Measurements from ENCODE around the gene GALNT13. TPM values are rescaled to one million over a fixed set of nuclear protein-coding genes. Genes with fewer than 3 reads are reported as not detected.

Gene GALNT13
- total and polyA plus RNA-seq, 2 of the 13 experiments (the other 11 are each of a cell fraction or from before 2014, with no cell fraction given): 1.3 to 5.0 TPM

DNA sequence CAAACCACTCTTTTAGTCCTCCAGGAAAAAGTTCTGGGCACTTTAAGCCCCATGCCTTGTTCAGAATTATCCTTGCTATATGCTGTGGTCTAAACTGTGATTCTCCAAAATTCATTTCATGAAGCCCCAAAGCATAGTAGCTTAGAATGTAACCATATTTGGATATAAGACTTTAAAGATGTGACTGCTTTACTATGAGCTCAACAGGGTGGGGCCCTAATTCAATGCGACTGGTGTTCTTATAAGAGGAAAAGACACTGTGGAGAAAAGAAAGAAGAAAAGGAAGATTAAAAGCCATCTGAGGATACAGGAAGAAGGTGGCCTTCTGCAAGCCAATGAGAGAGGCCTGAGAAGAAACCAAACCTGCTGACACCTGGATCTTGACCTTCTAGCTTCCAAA is 174.8 kb downstream of the GALNT13 start:
- no peaks in the 10 kb centered on the region for H4K20me1 ChIP-seq (ENCODE audit: insufficient read depth, low read length)
- TF ChIP-seq, protein P1, sequence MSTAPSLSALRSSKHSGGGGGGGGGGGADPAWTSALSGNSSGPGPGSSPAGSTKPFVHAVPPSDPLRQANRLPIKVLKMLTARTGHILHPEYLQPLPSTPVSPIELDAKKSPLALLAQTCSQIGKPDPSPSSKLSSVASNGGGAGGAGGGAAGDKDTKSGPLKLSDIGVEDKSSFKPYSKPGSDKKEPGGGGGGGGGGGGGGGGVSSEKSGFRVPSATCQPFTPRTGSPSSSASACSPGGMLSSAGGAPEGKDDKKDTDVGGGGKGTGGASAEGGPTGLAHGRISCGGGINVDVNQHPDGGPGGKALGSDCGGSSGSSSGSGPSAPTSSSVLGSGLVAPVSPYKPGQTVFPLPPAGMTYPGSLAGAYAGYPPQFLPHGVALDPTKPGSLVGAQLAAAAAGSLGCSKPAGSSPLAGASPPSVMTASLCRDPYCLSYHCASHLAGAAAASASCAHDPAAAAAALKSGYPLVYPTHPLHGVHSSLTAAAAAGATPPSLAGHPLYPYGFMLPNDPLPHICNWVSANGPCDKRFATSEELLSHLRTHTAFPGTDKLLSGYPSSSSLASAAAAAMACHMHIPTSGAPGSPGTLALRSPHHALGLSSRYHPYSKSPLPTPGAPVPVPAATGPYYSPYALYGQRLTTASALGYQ (CRISPR knock-in tag; IDR thresholded peaks at IDR 0.05): no peak
- TF ChIP-seq, protein P2, sequence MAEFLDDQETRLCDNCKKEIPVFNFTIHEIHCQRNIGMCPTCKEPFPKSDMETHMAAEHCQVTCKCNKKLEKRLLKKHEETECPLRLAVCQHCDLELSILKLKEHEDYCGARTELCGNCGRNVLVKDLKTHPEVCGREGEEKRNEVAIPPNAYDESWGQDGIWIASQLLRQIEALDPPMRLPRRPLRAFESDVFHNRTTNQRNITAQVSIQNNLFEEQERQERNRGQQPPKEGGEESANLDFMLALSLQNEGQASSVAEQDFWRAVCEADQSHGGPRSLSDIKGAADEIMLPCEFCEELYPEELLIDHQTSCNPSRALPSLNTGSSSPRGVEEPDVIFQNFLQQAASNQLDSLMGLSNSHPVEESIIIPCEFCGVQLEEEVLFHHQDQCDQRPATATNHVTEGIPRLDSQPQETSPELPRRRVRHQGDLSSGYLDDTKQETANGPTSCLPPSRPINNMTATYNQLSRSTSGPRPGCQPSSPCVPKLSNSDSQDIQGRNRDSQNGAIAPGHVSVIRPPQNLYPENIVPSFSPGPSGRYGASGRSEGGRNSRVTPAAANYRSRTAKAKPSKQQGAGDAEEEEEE (CRISPR knock-in tag; IDR thresholded peaks at IDR 0.05; ENCODE audit: borderline replicate concordance): no peak
- TF ChIP-seq ZNF883 (CRISPR knock-in tag; IDR thresholded peaks at IDR 0.05; ENCODE audit: not compliant biosample characterization) (no peak), ZNF782 (CRISPR knock-in tag; IDR thresholded peaks at IDR 0.05; ENCODE audit: borderline replicate concordance) (no peak), ADNP (CRISPR knock-in tag; IDR thresholded peaks at IDR 0.05) (no peak), ZSCAN12 (CRISPR knock-in tag; IDR thresholded peaks at IDR 0.05) (no peak)
- TF ChIP-seq, protein P3, sequence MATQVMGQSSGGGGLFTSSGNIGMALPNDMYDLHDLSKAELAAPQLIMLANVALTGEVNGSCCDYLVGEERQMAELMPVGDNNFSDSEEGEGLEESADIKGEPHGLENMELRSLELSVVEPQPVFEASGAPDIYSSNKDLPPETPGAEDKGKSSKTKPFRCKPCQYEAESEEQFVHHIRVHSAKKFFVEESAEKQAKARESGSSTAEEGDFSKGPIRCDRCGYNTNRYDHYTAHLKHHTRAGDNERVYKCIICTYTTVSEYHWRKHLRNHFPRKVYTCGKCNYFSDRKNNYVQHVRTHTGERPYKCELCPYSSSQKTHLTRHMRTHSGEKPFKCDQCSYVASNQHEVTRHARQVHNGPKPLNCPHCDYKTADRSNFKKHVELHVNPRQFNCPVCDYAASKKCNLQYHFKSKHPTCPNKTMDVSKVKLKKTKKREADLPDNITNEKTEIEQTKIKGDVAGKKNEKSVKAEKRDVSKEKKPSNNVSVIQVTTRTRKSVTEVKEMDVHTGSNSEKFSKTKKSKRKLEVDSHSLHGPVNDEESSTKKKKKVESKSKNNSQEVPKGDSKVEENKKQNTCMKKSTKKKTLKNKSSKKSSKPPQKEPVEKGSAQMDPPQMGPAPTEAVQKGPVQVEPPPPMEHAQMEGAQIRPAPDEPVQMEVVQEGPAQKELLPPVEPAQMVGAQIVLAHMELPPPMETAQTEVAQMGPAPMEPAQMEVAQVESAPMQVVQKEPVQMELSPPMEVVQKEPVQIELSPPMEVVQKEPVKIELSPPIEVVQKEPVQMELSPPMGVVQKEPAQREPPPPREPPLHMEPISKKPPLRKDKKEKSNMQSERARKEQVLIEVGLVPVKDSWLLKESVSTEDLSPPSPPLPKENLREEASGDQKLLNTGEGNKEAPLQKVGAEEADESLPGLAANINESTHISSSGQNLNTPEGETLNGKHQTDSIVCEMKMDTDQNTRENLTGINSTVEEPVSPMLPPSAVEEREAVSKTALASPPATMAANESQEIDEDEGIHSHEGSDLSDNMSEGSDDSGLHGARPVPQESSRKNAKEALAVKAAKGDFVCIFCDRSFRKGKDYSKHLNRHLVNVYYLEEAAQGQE (IDR thresholded peaks at IDR 0.05; ENCODE audit: borderline replicate concordance in 1 of 2, low read depth in 1 of 2, low read length in 2 of 2): no peak
- TF ChIP-seq, protein P4, sequence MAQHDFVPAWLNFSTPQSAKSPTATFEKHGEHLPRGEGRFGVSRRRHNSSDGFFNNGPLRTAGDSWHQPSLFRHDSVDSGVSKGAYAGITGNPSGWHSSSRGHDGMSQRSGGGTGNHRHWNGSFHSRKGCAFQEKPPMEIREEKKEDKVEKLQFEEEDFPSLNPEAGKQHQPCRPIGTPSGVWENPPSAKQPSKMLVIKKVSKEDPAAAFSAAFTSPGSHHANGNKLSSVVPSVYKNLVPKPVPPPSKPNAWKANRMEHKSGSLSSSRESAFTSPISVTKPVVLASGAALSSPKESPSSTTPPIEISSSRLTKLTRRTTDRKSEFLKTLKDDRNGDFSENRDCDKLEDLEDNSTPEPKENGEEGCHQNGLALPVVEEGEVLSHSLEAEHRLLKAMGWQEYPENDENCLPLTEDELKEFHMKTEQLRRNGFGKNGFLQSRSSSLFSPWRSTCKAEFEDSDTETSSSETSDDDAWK (CRISPR knock-in tag; IDR thresholded peaks at IDR 0.05): no peak
- TF ChIP-seq, protein P5, sequence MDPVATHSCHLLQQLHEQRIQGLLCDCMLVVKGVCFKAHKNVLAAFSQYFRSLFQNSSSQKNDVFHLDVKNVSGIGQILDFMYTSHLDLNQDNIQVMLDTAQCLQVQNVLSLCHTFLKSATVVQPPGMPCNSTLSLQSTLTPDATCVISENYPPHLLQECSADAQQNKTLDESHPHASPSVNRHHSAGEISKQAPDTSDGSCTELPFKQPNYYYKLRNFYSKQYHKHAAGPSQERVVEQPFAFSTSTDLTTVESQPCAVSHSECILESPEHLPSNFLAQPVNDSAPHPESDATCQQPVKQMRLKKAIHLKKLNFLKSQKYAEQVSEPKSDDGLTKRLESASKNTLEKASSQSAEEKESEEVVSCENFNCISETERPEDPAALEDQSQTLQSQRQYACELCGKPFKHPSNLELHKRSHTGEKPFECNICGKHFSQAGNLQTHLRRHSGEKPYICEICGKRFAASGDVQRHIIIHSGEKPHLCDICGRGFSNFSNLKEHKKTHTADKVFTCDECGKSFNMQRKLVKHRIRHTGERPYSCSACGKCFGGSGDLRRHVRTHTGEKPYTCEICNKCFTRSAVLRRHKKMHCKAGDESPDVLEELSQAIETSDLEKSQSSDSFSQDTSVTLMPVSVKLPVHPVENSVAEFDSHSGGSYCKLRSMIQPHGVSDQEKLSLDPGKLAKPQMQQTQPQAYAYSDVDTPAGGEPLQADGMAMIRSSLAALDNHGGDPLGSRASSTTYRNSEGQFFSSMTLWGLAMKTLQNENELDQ (CRISPR knock-in tag; IDR thresholded peaks at IDR 0.05; ENCODE audit: borderline replicate concordance): no peak
- ATAC-seq (no peak), DNase-seq (ENCODE audit: low spot score) (no peak), FAIRE-seq (no peak)
- no peak overlapping the region for H3K27ac ChIP-seq (ENCODE audit: extremely low read length, insufficient read depth, low read length)
- H3K4me2 ChIP-seq (ENCODE audit: low read depth, low read length): no peak overlapping the region
- CTCF ChIA-PET (ENCODE audit: low intra/inter-chr PET ratio, low total read pairs): no interaction called here
- no peaks in the 10 kb centered on the region for H3K27me3 ChIP-seq (ENCODE audit: control insufficient read depth in 1 of 2, insufficient read depth in 2 of 2, low read length in 2 of 2)
- no peak overlapping the region for H3K4me3 ChIP-seq (replicated peaks in 1 of 3; ENCODE audit: insufficient read depth in 1 of 3, low read depth in 2 of 3, low read length in 3 of 3)
- in situ Hi-C loops (cut with HindIII; ENCODE audit: extremely low pct_ligation_motif_present, low pct_unique_long_range_greater_than_20kb) (no loop called here), intact Hi-C loops (cut with micrococcal nuclease; ENCODE audit: unreplicated experiment) (no loop called here)
- no peaks in the 10 kb centered on the region for H3K4me1 ChIP-seq (ENCODE audit: insufficient read depth, low read length)
- no peak overlapping the region for H2AFZ ChIP-seq (ENCODE audit: low read length)
- BruUV-seq (replicated peaks): no TSS peak
- WGBS (ENCODE audit: low lambda C conversion rate): 2% methylated on average over 1 of the region's 1 CpG
- no peaks in the 10 kb centered on the region for H3K79me2 ChIP-seq (ENCODE audit: insufficient read depth, low read length)
- H3K9ac ChIP-seq (ENCODE audit: insufficient read depth, low read depth, low read length): no peak overlapping the region
- POLR2A ChIA-PET: no interaction called here
- no peaks in the 10 kb centered on the region for H3K9me3 ChIP-seq (ENCODE audit: low read length)
- no peaks in the 10 kb centered on the region for H3K36me3 ChIP-seq (replicated peaks in 1 of 2; ENCODE audit: control insufficient read depth in 1 of 2, insufficient read depth in 2 of 2, low read length in 2 of 2)
